Fibroblast of lung (primary cell): ENCODE results near the gene STAM.

ENCODE experiments used
- EZH2 ChIP-seq: IDR thresholded peaks from 2 replicates; pipeline ENCODE4 v1.5.1; 2012; ENCODE audit warnings: low read length, control low read depth, mild to moderate bottlenecking; ENCODE audit errors: missing control alignments
- TF ChIP-seq, protein P1 (sequence below), 2 donors: IDR thresholded peaks in 1 of 2; conservative IDR thresholded peaks in 1 of 2; 1 replicate in 1 of 2; 2 replicates in 1 of 2; pipeline ENCODE4 v1.5.1; 2011 to 2012; ENCODE audit warnings: low read length in 2 of 2, control low read depth in 1 of 2, inconsistent platforms in 1 of 2, low read depth in 1 of 2, mild to moderate bottlenecking in 1 of 2

DNA sequence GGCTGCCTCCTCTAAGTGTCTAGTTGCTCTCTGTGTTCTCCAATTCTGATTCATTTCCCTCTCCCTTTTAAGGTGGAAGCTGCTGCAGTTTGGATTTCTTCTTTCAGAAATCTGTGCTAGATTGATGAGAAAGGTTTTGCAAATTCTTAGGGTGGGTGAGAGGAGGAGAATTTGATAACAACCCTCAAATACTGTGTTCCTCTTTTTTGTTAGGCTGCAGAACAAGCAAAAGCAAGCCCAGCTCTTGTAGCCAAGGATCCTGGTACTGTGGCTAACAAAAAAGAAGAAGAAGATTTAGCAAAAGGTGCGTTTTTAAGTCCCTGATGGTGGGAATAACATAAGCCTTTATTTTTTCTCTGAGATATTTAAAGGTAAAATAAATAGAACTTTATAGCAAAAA, 49.1 kb downstream of the STAM start:
- no peak for TF ChIP-seq EZH2
- TF ChIP-seq, protein P1, sequence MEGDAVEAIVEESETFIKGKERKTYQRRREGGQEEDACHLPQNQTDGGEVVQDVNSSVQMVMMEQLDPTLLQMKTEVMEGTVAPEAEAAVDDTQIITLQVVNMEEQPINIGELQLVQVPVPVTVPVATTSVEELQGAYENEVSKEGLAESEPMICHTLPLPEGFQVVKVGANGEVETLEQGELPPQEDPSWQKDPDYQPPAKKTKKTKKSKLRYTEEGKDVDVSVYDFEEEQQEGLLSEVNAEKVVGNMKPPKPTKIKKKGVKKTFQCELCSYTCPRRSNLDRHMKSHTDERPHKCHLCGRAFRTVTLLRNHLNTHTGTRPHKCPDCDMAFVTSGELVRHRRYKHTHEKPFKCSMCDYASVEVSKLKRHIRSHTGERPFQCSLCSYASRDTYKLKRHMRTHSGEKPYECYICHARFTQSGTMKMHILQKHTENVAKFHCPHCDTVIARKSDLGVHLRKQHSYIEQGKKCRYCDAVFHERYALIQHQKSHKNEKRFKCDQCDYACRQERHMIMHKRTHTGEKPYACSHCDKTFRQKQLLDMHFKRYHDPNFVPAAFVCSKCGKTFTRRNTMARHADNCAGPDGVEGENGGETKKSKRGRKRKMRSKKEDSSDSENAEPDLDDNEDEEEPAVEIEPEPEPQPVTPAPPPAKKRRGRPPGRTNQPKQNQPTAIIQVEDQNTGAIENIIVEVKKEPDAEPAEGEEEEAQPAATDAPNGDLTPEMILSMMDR (conservative IDR thresholded peaks at IDR 0.05 in 1 of 2, IDR thresholded peaks at IDR 0.05 in 1 of 2; ENCODE audit: low read depth in 1 of 2, low read length in 2 of 2), result no peak
